Panc1 (cell line): ENCODE results near the gene KCNQ4. TPM values are rescaled to one million over a fixed set of nuclear protein-coding genes. Genes with fewer than 3 reads are reported as not detected.

ENCODE experiments used
- ATAC-seq: fragments of 200-7000 bp; cut with Tn5 transposase; 2 replicates; pipeline ENCODE4 v1.9.1; 2020; ENCODE audit warnings: mild to moderate bottlenecking, moderate library complexity
- BruUV-seq: library from RNA; stranded (reverse); fragments of 400-500 nt; replicated peaks from 2 replicates; lab custom pipeline; 2021; lab: Mats Ljungman, UMichigan
- CTCF ChIA-PET: fragments of 300-600 bp; sonication (Branson Sonifier 250); formaldehyde crosslinking; loops from one replicate; lab custom pipeline; 2022; ENCODE audit warnings: antibody characterized with exemption; lab: Charles Lee
- POLR2A ChIA-PET: fragments of 300-600 bp; sonication (Branson Sonifier 250); formaldehyde crosslinking; loops from one replicate; lab custom pipeline; 2022; ENCODE audit warnings: antibody characterized with exemption; lab: Charles Lee
- DNase-seq: peaks from one replicate; pipeline ENCODE4 v3.0.0-alpha.2; 2010; ENCODE audit warnings: low read depth, low spot score
- H3K27ac ChIP-seq: 2 replicates; pipeline ENCODE4 v1.5.1; 2011; ENCODE audit warnings: mild to moderate bottlenecking, low read length, inconsistent platforms
- H3K27me3 ChIP-seq: fragments of 200-500 bp; sonication (Bioruptor generic); 2 replicates; pipeline ENCODE4 v1.6.0; 2014; ENCODE audit warnings: low read length, inconsistent platforms; ENCODE audit not compliant: control insufficient read depth, insufficient read depth
- H3K36me3 ChIP-seq: fragments of 200-500 bp; sonication (Bioruptor generic); 2 replicates; pipeline ENCODE4 v1.5.1; 2014; ENCODE audit warnings: inconsistent platforms, mild to moderate bottlenecking, low read length, moderate library complexity; ENCODE audit not compliant: control insufficient read depth, insufficient read depth
- H3K4me1 ChIP-seq: 2 replicates; pipeline ENCODE4 v1.5.1; 2011; ENCODE audit warnings: inconsistent platforms, mild to moderate bottlenecking, low read length, moderate library complexity; ENCODE audit not compliant: control insufficient read depth, insufficient read depth
- H3K4me3 ChIP-seq, 2 experiments: 2 replicates each; pipeline ENCODE4 v1.5.1; 2011 to 2012; ENCODE audit warnings: low read depth in 2 of 2, low read length in 2 of 2, mild to moderate bottlenecking in 2 of 2, inconsistent platforms in 1 of 2, moderate library complexity in 1 of 2
- H3K9me3 ChIP-seq: fragments of 200-500 bp; sonication (Bioruptor generic); 2 replicates; pipeline ENCODE4 v1.5.1; 2014; ENCODE audit warnings: low read depth, mild to moderate bottlenecking, inconsistent platforms, low read length, moderate library complexity; ENCODE audit not compliant: control insufficient read depth, insufficient read depth
- CTCF ChIP-seq: fragments of 450-650 bp; IDR thresholded peaks from 2 replicates; pipeline ENCODE4 v1.5.1; 2017; ENCODE audit warnings: mild to moderate bottlenecking
- POLR2AphosphoS5 ChIP-seq: IDR thresholded peaks from 2 replicates; pipeline ENCODE4 v1.6.1; 2012; ENCODE audit warnings: mild to moderate bottlenecking, low read depth, low read length, moderate library complexity
- REST ChIP-seq, 2 experiments: IDR thresholded peaks; 2 replicates each; pipeline ENCODE4 v1.6.1; 2011 to 2012; ENCODE audit warnings: low read depth in 2 of 2, control low read depth in 1 of 2, low read length in 1 of 2, mild to moderate bottlenecking in 1 of 2, moderate library complexity in 1 of 2; ENCODE audit not compliant: insufficient read depth in 1 of 2
- SIN3A ChIP-seq: IDR thresholded peaks from 2 replicates; pipeline ENCODE4 v1.6.1; 2012; ENCODE audit warnings: low read depth, mild to moderate bottlenecking, low read length, moderate library complexity, borderline replicate concordance; ENCODE audit not compliant: insufficient read depth
- TCF7L2 ChIP-seq: IDR thresholded peaks from 2 replicates; pipeline ENCODE4 v1.6.1; 2011; ENCODE audit warnings: mild to moderate bottlenecking, low read depth, low read length, inconsistent platforms
- in situ Hi-C: cut with HindIII; loops from 2 replicates; pipeline ENCODE4 v1.10.0; 2016; ENCODE audit warnings: low sequenced_read_pairs, low pct_unique_long_range_greater_than_20kb
- intact Hi-C: fragments of 100-400 bp; cut with micrococcal nuclease; formaldehyde crosslinking; loops from one replicate; pipeline ENCODE4 v1.10.0; 2022; ENCODE audit not compliant: unreplicated experiment
- total RNA-seq: library from RNA; stranded (reverse); gene quantifications from one replicate; pipeline ENCODE4 v1.2.1, GENCODE V29; 2021; ENCODE audit not compliant: unreplicated experiment

Gene KCNQ4
- total RNA-seq, 1 experiment from 2014 or later: 2.6 TPM

DNA sequence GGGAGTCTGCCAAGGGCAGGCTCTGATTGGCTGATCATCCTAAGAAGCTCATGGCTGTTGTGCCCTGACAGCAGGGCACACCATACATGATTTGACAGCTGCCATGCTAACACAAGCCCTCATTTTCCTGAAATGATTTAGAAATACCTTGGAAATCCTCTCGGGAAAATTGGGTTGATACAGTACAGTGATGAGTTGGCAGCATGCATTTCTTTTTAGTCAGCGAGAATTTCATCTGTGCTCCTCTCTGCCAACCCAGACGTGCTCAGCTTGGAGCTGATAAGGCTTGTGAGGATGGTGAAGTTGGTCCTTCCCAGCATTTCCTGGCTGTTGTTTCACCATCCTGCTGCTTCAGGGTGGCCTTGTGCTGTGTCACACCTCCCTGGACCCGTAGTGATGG, 22.6 kb upstream of the KCNQ4 start:
- no peak for TF ChIP-seq POLR2AphosphoS5
- TF ChIP-seq SIN3A: no peak
- no peak for TF ChIP-seq TCF7L2
- TF ChIP-seq CTCF: no peak
- no peak for TF ChIP-seq REST (IDR thresholded peaks at IDR 0.05; ENCODE audit: insufficient read depth in 1 of 2, low read depth in 2 of 2, low read length in 1 of 2)
- Histone ChIP-seq H3K27me3 (no peaks in the 10 kb centered on the region), H3K4me3 (no peak overlapping the region), H3K27ac (no peak overlapping the region), H3K36me3 (peaks cover 21% of the 10 kb centered on the region), H3K4me1 (no peaks in the 10 kb centered on the region), H3K9me3 (no peaks in the 10 kb centered on the region)
- ChIA-PET POLR2A (no interaction called here), CTCF (no interaction called here)
- in situ Hi-C loops (no loop called here), intact Hi-C loops (no loop called here)
- no TSS peak for BruUV-seq
- DNase-seq: no peak
- no peak for ATAC-seq

DNA sequence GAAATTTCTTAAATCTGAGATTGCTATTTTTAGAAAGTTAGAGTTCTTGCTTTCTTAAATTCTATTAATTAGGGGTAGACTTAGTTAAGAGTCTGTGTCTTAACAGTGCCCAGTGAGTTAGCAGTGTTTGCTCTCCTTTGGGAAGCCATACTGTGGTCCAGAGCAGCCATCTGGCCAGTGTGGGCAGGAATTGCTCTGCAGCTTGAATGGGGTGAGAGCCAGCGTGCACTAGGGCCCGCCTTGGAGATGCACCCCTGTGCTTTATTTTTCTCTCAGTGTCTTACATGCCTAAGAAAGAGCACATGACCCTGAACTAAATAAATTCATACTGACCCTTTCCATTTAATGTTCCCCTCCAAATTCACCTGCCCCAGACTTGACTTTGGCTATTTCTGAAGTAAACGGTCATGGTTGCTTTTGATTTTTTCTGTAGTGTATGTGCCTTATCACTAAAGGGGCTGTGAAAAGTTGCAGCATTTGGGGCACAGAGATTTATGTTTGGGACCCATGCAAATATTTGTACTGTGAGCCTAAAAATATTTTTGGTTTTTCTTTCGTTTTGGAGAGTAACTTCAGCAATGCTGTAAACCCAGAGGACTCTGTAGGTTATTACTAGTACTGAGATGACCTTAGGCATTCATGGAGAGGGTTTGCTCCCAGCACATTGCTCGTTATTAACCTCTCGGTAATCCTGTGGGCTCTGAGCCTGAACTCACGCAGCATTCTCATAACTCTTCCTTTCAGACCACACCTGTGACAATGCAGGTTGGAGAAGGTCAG, 21.3 kb upstream of the KCNQ4 start:
- Histone ChIP-seq H3K27ac (no peak overlapping the region), H3K27me3 (no peaks in the 10 kb centered on the region), H3K4me3 (no peak overlapping the region), H3K36me3 (peaks cover 23% of the 10 kb centered on the region), H3K9me3 (no peaks in the 10 kb centered on the region), H3K4me1 (no peaks in the 10 kb centered on the region)
- ChIA-PET POLR2A (no interaction called here), CTCF (no interaction called here)
- in situ Hi-C loops: no loop called here
- DNase-seq: no peak
- BruUV-seq: no TSS peak
- ATAC-seq: no peak
- TF ChIP-seq REST (IDR thresholded peaks at IDR 0.05; ENCODE audit: insufficient read depth in 1 of 2, low read depth in 2 of 2, low read length in 1 of 2): no peak
- no peak for TF ChIP-seq POLR2AphosphoS5
- no peak for TF ChIP-seq TCF7L2
- TF ChIP-seq SIN3A: no peak
- TF ChIP-seq CTCF: no peak
- intact Hi-C loops: no loop called here
